GM18909 (cell line): ENCODE data around the gene HIGD2B.
"Not testable (repeated sequence)": the region's sequence is repeated elsewhere in the genome, so short reads cannot be mapped to it uniquely, and the experiment has no call there.

ENCODE experiments used
- ATAC-seq: cut with Tn5 transposase; IDR thresholded peaks from one replicate; pipeline ENCODE4 v1.9.1; 2021; ENCODE audit warnings: mild to moderate bottlenecking; ENCODE audit not compliant: unreplicated experiment, poor library complexity

The HIGD2B gene, protein sequence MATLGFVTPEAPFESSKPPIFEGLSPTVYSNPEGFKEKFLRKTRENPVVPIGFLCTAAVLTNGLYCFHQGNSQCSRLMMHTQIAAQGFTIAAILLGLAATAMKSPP

DNA sequence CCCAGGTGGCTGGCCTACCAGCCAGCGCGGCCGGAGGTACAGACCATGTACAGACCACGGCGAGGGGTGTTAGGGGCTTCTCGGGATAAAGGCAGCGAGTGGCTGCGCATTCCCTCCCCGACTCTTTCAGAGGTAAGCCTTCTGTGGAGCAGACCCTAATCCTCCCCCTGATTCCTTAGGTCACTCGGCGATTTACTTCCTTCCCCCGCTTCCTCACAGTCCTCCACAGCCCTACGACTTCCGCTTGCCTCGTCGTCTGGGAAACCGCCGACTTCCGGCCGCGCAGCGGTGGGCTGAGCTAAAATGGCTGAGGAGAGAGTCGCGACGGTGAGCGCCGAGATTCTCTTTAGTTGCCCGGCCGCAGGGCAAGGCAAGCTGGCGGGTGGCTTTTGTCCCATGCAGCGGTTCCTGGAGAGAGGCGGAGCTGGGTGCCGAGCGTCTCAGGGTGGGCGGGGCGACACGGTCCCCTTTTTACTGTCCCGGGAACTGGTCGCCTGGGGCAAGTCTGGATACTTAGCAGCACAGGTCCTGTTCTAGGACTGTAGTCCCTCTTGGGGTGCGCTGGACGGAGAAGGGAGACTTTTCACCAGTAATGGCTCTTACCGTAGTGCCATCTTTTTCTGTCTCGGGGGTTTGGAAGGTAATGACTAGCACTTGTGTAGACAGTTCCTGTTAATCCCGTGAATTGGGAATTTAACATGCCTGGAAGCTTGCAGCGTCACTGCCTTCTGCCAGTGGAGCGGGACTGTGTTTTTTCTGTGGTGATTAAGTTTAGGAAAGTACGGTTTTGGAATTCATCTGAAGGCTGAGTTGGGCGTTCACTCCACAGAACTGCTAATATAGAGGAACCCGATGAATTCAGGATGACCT, at the start of gene HIGD2B, which contains the start of gene BBS4:
HIGD2B (minus strand) TSS at position 258 of the 870 bp plus-strand sequence. CDS start 9,808 bp downstream, outside the sequence.
BBS4 (plus strand) TSS at position 283 of the 870 bp plus-strand sequence; CDS start at position 304, 21 bp downstream.
- ATAC-seq: peak; percentile 96

DNA sequence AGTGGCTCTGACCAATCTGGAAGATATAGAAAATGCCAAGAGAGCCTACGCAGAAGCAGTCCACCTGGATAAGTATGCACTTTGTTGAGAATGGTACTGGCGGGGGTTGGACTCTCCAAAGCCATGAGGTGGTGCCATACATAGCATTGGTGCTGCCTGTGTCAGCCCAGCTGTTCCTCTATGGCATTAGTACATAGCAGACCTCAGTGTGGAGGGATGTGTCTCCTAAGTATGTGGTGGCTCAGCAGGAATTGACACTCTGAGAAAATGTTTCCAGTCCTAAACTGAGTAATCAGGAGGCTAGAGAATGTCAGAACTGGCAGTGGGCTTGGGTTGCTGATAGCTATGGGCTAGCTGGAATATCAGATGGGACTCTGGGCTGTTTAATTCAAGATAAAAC, 49.1 kb upstream of the HIGD2B start:
- no peak for ATAC-seq

DNA sequence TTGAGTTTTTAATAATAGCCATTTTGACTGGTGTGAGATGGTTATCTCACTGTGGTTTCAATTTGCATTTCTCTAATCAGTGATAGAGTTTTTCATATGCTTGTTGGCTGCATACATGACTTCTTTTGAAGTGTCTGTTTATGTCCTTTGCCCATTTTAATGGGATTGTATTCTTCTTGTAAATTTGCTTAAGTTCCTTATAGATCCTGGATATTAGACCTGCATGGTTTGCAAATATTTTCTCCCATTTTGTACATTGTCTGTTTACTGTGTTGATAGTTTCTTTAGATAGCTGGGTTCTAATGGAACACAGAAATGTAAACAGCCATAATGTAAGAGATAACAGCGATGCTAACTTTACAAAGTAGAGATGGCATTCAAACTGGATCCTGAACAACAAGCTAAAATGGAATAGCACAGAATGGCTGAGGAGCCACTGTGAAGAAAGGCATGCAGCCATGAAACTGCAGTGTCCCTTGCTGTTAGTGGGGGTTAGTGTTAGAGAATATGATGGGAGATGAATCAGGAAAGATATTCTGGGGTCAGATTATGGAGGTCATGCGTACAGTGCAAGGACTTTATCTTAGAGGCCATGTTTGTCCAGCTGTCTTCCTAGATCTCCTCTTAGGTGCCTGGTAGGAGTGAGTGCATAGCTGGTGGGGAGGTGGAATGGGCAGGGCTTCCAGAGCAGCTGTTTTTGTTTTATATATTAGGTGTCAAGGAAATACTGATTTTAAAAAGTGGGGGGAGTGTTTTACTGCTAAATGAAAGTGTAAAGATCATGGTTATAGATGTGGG, 48.2 kb upstream of the HIGD2B start:
- ATAC-seq: no peak

DNA sequence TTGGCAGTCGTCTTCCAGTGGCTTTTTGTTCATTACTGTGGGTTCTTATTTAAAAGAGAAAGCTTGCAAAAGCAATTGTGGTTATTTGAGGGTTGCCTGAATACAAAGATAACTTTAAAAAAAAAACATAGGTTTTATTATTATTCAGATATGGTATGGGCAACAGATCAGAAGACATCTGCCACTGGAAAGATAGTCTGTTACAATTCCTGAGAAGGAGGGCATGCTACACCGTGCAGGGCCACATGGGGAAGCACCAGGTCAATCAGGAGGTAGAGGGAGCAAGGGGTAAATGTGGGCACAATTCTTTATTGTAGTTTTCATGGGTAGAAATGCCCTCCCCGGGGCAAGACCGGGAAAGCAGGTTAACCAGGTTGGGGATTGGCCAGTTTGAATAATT, 46.5 kb upstream of the HIGD2B start:
- ATAC-seq: no peak

DNA sequence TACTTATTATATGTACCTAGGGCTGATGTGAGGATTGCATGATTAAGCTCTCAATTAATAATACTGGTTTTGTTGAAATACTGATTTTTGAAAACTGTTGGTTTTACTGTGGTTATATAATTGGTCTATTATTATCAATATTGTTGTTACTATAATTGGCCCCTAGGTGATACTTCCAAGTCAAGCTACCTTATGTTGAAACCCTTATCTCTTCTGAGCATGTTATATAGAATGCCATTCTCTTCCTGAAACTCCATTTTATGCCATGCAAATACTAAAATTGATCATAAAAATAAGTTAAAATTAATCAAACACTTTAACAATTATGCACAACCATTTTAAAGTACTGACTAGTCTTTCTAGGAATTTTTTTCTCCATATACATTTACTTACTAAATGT, 46.1 kb upstream of the HIGD2B start:
- no peak for ATAC-seq

DNA sequence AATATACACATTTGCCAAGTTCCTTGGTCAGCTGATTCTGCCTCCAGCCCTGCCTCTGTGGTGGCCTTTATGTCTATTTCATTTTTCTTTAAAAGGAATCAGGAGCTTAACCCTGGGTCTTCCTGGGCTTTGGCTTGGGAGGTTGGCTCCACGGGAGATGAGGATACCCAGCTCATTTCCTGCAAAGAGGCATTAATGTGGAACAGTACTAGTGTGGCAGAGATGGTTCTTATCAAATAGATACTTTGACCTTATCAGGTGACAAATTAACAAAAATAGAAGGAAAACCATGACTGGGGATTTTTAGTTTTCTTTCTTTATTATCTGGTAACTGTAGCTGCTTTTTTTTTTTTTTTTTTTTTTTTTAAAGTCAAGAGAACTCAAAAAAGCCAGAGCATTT, 42.8 kb upstream of the HIGD2B start:
- ATAC-seq: no peak

DNA sequence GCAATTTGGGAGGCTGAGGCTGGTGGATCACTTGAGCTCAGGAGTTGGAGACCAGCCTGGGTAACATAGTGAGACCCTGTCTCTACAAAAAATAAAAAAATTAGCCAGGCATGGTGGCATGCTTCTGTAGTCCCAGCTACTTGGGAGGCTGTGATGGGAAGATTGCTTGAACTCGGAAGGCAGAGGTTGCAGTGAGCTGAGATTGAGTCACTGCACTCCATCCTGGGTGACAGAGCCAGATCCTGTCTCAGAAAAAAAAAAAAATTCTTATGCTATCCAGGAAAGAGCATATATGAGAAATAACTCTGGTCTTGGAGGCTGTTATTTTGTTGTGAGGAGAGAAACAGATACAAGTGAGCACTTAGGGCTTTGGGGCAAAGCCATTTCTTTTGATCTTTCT, 42.3 kb upstream of the HIGD2B start:
- ATAC-seq: not testable (repeated sequence)

DNA sequence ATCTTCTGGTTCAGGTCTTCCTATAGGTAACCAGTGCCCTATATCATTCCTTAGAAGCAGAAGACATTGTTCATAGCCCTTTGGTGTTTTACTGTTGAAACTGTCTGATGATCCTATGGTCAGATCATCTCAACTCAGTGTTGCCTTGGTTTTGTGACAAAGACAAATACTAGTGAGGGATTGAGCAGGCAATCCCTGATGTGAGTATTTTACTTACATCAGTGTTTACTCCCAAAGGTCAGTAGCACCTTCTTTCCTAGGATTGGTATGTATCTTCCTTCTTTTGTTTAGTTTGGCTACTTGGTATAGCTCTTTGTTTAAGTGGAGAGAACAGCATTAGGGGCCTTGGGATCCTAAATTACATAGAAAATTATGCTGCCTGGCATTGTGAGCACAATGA, 41.2 kb upstream of the HIGD2B start:
- ATAC-seq: no peak

DNA sequence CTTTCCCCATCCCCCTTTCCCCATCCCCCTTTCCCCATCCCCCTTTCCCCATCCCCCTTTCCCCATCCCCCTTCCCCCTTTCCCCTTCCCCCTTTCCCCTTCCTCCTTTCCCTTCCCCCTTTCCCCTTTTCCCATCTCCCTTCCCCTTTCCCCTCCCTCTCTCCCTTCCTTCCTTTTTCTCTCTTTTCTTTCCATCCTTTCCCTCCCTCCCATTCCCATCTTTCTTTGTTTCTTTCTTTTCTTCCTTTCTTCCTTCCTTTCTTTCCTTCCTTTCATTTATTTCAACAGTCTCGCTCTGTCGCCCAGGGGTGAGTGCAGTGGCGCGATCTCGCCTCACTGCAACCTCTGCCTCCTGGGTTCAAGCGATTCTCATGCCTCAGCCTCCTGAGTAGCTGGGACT, 39.9 kb upstream of the HIGD2B start:
- ATAC-seq: not testable (repeated sequence)

DNA sequence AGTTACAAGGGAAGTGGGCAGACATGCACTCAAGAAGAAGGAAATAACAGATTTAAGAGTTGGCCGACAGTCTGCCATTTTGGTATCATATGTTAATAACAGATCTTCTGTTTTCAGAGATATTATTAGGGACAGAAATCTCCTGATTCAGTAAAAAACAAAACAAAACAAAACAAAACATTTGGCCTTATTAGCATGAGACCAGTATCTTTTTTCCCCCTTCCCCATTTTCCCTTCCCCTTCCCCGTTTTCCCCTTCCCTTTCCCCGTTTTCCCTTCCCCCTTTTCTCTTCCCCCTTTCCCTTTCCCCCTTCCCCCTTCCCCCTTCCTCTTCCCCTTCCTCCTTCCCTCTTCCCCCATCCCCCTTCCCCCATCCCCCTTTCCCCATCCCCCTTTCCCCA, 39.5 kb upstream of the HIGD2B start:
- no peak for ATAC-seq

DNA sequence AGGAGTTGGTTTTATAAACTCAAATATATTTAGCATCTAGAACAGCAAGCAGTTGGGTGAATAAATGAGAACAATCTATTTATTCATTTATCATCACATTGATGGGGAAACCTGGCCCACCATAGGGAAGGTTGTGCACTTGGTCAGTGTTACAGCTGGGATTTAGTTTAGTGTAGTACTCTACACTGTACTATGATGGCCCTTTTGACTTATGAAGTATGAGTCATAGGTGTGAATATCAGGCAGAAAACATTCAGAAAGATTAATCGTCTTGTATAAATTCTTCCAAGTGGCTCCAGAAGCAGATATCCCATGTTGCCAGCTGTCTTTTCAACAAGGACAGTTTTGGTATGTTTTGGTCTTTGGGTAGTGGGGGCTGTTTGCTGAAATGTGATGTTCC, 38.0 kb upstream of the HIGD2B start:
- ATAC-seq: no peak

DNA sequence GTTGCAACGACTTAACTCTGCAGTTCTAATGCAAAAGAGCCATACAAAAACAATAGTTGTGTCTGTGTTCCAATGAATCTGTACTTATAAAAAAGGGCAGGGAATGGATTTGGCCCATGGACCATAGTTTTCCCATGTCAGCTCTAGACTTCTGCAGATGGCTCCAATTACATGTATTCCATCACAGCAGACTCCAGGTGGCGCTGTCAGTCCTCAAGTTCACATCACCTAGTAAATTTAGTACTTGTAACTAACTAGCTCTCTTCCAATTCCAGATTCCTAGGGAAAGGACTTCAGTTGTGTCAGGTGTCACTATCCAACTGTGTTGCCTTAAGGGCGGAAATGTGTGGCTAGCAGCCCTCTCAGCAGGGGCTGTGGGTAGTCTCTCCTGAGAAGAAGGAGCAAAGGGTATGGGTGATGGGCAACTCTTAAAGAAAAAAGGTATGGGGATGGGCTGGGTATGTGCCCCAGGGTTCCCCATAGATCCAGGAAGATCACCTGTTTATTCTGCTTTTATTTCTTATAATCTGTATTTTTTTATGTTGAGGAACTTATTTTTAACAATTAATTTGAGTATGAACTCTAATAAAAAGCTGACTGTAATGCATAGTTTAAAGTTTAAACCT, 36.2 kb upstream of the HIGD2B start:
- ATAC-seq: no peak

DNA sequence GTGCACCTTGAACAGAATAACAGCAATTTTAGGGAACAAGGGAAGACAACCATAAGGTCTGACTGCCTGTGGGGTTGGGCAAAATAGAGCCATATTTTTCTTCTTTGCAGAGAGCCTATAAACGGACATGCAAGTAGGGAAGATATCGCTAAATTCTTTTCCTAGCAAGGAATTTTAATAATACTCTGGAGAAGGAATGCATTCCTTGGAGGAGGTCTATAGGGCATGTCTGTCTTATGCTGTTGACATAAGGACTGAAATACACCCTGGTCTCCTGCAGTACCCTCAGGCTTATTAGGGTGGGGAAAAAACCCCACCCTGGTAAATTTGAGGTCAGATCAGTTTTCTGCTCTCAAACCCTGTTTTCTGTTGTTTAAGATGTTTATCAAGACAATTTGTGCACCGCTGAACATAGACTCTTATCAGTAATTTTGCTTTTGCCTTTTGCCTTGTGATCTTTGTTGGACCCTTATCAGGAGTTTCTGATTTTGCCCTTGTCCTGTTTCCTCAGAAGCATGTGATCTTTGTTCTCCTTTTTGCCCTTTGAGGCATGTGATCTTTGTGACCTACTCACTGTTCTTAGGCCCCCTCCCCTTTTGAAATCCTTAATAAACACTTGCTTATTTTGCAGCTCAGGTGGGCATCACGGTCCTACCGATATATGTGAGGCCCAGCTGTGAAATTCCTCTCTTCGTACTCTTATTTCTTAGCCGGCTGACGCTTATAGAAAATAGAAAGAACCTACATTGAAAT, 22.7 kb upstream of the HIGD2B start:
- ATAC-seq: not testable (repeated sequence)

DNA sequence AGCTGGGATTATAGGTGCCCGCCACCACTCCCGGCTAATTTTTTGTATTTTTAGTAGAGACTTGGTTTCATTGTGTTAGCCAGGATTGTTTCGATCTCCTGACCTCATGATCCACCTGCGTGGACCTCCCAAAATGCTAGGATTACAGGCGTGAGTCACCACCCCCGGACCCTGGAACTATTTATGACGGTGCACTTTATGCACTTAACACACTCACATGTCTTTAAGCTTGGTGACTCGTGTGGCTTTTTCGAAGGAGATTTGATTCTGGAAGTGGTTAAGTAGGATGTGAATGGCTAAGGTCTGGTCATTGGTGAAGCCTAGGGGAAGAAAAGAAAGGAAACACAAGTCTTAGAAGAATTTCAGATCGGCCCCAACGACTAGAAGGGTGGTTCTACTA, 20.3 kb upstream of the HIGD2B start:
- ATAC-seq: no peak

DNA sequence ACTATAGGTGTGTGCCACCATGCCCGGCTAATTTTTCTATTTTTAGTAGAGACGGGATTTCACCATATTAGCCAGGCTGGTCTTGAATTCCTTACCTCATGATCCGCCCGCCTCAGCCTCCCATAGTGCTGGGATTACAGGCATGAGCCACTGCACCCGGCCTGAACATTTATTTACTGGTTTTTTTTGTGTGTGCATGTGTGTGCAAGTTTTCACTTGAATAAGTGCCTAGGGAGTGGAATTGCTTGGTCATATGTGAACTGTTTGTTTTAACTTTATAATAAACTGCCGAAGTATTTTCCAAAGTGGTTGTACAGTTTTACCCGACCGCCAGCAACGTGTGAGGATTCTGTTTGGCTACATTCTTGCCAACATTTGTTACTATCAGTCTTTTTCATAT, 14.1 kb upstream of the HIGD2B start:
- no peak for ATAC-seq

DNA sequence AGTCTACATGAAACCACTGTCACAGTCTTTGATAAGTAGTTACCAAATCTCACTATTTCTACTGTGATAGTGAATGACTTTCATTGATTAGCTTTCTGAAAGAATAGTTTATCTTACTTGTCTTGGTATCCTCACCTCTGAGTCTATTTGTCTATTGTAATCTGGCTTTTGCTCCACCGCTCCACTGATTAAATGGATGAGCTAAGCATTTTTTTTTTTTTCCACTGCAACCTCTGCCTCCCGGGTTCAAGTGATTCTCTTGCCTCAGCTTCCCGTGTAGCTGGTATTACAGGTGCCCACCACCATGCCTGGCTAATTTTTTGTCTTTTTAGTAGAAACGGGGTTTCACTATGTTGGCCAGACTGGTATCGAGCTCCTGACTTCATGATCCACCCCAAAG, 13.0 kb upstream of the HIGD2B start:
- ATAC-seq: no peak

DNA sequence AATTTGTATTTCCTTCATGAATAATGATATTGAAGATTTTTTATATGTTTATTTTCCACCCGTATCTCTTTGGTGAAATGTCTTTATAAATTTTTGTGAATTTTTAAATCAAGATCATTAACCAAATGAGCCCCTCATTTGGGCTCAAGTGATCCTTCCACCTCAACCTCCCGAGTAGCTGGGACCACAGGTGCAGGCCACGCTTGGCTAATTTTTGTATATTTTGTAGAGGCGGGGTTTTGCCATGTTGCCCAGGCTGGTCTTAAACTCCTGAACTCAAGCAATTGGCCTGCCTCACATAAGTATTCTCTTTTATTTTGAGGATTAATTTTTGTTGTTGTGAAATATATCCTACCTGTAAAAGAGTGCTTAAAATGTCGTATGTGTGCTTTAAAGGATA, 5.0 kb upstream of the HIGD2B start:
- ATAC-seq: no peak

DNA sequence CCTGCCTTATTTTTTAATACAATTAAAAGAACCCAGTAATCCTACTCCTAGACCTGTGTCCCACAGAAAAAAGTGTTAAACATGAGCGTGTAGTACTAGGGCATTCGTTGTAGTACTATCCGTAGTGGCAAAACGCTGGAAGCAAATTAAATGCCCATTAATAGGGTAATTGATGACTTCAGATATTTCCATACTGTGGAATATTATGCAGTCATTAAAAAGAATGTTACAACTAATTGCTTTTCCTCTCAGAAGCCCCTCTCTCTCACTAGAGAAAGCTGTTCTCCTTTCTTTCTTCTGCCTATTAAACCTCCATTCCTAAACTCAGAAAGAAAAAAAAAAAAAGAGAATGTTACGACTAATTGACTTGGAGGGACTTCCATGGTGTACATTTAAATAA, 2.7 kb upstream of the HIGD2B start:
- no peak for ATAC-seq

DNA sequence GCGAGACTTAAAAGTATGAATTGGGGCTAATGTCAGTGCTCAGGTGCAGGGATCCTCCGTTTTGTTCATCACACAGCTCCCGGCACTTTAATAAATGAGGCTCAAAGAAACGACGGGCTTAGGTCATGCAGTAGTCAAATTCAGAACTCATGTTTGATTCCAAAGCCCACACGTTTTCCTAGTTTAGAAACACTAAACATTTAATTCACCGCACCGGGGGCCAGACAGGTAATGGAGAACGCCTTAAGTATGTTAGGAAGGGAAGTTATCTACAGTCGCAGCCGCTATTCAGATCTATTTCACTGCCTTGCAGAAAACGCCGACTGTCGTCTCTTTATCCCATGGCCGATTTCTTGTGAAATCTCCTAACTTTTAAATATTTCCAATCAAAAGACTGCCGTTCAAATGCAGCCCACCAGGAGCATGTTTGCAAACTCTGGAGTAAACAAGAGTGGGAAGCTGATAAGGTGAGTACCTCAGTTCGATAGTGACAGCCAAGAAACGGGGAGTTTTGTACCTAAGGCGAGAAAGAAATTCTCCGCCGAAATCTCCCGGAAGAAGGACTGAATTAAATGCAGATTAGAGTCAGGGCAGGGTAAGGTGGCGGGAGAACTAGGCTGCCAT, 569 bp downstream of the HIGD2B start:
- ATAC-seq: no peak

DNA sequence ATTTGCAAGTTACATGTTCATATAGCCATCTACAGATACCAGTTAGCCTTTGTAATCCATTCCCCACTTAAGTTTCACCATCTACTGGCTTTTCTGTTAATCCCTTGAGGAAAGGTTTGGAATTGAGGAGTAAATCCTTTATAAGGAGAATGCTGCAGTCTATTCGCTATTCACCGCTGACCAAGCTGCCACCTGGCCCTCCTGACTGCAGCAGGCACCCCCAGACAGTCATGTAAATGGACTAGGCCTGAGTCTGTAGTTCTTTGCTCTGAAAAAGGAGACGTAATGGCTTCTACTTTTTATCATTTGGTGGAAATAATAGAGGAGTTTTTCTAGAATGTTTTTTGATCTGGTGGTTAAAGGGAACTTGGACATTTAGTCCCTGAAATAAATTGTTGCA, 3.2 kb downstream of the HIGD2B start:
- no peak for ATAC-seq
